Stimulated activated CD8-positive, alpha-beta memory T cell treated with anti-CD3 and anti-CD28 coated beads, Interleukin-2, amount 100 ng/mL, for 1 hour (primary cell): Measurements from ENCODE around the gene CCND3.

Experiments
- DNase-seq, 2 donors: peaks; one replicate each; pipeline ENCODE4 v3.0.0-alpha.2; 2020; ENCODE audit warnings: low read depth in 2 of 2

Gene CCND3

GRCh38 chr6:41921712-41921998 lies 20.0 kb downstream of the CCND3 start:
- DNase-seq = no peak

GRCh38 chr6:41920921-41921711 lies 20.5 kb downstream of the CCND3 start, which contains the start of the genes BYSL and MED20:
BYSL (plus strand) TSS chr6:41921499; CDS start chr6:41921563, 64 bp downstream.
MED20 (minus strand) TSS chr6:41921139; CDS start chr6:41921018, 121 bp downstream.
- DNase-seq = peak; percentile 87 to 90

GRCh38 chr6:41917528-41917927 lies 24.1 kb downstream of the CCND3 start:
- no peak for DNase-seq

- no peak for DNase-seq
Measured at GRCh38 chr6:41914869-41915530, 26.6 kb downstream of the CCND3 start.

GRCh38 chr6:41914343-41914742 lies 27.3 kb downstream of the CCND3 start:
- DNase-seq = no peak

GRCh38 chr6:41909727-41910126 lies 31.9 kb downstream of the CCND3 start:
- no peak for DNase-seq

GRCh38 chr6:41901882-41902519 lies 39.6 kb downstream of the CCND3 start:
- DNase-seq = peak; percentile 14 to 22

- no peak for DNase-seq
Measured at GRCh38 chr6:41900861-41901260, 40.7 kb downstream of the CCND3 start.

GRCh38 chr6:41896281-41896680 lies 45.3 kb downstream of the CCND3 start:
- no peak for DNase-seq

- DNase-seq = peak; percentile 78 to 90
Measured at GRCh38 chr6:41895300-41896233, 46.0 kb downstream of the CCND3 start, which contains the start of gene USP49. USP49 (minus strand) TSS chr6:41895375; CDS start chr6:41806983, 88,392 bp downstream.

GRCh38 chr6:41894366-41895299 lies 47.0 kb downstream of the CCND3 start:
- DNase-seq = no peak

GRCh38 chr6:41892921-41893564 lies 48.6 kb downstream of the CCND3 start:
- DNase-seq = no peak

GRCh38 chr6:41887331-41887751 lies 54.3 kb downstream of the CCND3 start:
- DNase-seq = no peak

GRCh38 chr6:41885930-41886329 lies 55.7 kb downstream of the CCND3 start:
- no peak for DNase-seq

GRCh38 chr6:41884957-41885356 lies 56.7 kb downstream of the CCND3 start:
- no peak for DNase-seq
